ENCODE results near the gene LRRC49.
"Not testable (repeated sequence)": the region's sequence is repeated elsewhere in the genome, so short reads cannot be mapped to it uniquely, and the experiment has no call there.

The LRRC49 gene

GRCh38 chr15:71008250-71008870, 115.7 kb downstream of the LRRC49 start:
- no peak overlapping the region for H3K9ac ChIP-seq (ENCODE audit: low read depth, low read length)

GRCh38 chr15:71010472-71010871, 117.8 kb downstream of the LRRC49 start:
- peaks cover 12% of the 10 kb centered on the region for H3K4me1 ChIP-seq (ENCODE audit: control insufficient read depth, insufficient read depth, low read length)

More at GRCh38 chr15:71008250-71008870, 115.7 kb downstream of the LRRC49 start:
- no peak overlapping the region for H3K4me3 ChIP-seq (ENCODE audit: low read length)
- H3K27me3 ChIP-seq (ENCODE audit: control insufficient read depth, insufficient read depth, low read length) = no peaks in the 10 kb centered on the region
- no peaks in the 10 kb centered on the region for H3K9me3 ChIP-seq (replicated peaks; ENCODE audit: low read length)
- H3K4me1 ChIP-seq (ENCODE audit: control insufficient read depth, insufficient read depth, low read length) = peaks cover 19% of the 10 kb centered on the region
- H3K4me2 ChIP-seq (ENCODE audit: low read length) = no peak overlapping the region
- no peaks in the 10 kb centered on the region for H3K36me3 ChIP-seq (ENCODE audit: insufficient read depth, low read length)

GRCh38 chr15:71010997-71011396, 118.4 kb downstream of the LRRC49 start:
- Histone ChIP-seq H3K9me3 (replicated peaks; ENCODE audit: low read length) (no peaks in the 10 kb centered on the region), H3K9ac (ENCODE audit: low read depth, low read length) (no peak overlapping the region), H3K27me3 (ENCODE audit: control insufficient read depth, insufficient read depth, low read length) (no peaks in the 10 kb centered on the region), H3K4me2 (ENCODE audit: low read length) (no peak overlapping the region), H3K4me3 (ENCODE audit: low read length) (no peak overlapping the region), H3K36me3 (ENCODE audit: insufficient read depth, low read length) (no peaks in the 10 kb centered on the region), H3K4me1 (ENCODE audit: control insufficient read depth, insufficient read depth, low read length) (peaks cover 12% of the 10 kb centered on the region)

More at GRCh38 chr15:71010472-71010871, 117.8 kb downstream of the LRRC49 start:
- Histone ChIP-seq H3K4me3 (ENCODE audit: low read length) (no peak overlapping the region), H3K27me3 (ENCODE audit: control insufficient read depth, insufficient read depth, low read length) (no peaks in the 10 kb centered on the region), H3K9me3 (replicated peaks; ENCODE audit: low read length) (no peaks in the 10 kb centered on the region), H3K4me2 (ENCODE audit: low read length) (no peak overlapping the region), H3K36me3 (ENCODE audit: insufficient read depth, low read length) (no peaks in the 10 kb centered on the region), H3K9ac (ENCODE audit: low read depth, low read length) (no peak overlapping the region)

DNA sequence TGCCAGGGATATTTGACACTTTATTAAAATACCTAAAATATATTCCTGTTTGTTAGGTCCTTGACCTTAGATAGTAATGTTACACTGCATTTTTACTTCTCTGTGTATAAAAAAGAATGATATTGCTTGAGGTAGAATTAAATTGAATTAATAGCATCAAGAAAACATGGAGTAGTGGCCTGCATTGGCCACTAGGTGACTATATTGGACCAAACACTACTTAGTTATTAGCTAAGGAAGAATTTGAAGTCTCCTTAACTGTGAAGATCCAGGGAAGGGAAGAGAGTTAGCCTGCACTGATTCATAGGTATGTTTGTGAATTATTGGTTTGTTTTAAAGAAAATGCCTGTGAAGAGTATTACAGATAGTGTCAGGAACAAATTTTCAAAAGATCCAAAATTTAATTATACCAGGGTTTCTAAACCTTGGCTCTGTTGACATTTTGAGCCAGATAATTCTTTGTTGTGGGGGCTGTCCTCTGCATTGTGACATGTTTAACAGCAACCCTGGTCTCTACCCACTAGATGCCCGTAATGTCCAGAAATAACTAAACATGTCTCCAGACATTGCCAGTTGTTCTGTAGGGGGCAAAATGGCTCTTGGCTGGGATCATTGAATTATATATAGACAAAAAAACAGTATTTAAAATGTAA, 119.0 kb downstream of the LRRC49 start:
- Histone ChIP-seq H3K4me1 (ENCODE audit: control insufficient read depth, insufficient read depth, low read length) (peaks cover 12% of the 10 kb centered on the region), H3K9ac (ENCODE audit: low read depth, low read length) (peak overlapping the region; percentile 23), H3K4me2 (ENCODE audit: low read length) (no peak overlapping the region), H3K36me3 (ENCODE audit: insufficient read depth, low read length) (no peaks in the 10 kb centered on the region), H3K4me3 (ENCODE audit: low read length) (no peak overlapping the region), H3K9me3 (replicated peaks; ENCODE audit: low read length) (no peaks in the 10 kb centered on the region), H3K27me3 (ENCODE audit: control insufficient read depth, insufficient read depth, low read length) (no peaks in the 10 kb centered on the region)

DNA sequence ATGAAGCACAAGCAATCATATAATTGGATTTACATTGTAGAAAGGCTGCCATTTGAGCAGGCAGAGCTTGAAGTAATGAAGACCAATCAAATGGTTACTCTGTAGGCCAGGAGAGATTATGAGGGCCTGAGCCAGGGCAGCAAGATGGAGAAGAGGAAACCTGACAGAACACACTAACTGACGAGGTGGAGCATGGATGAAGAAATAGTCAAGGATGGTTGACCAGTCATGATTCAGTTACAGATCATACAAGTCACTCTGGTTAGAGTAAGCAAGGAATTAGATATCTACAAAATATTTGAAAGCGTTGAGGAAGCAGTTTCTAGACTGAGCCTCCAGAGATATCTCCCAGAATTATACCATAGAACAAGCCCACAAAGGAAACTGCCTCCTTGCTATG, 120.8 kb downstream of the LRRC49 start:
- Histone ChIP-seq H3K4me1 (ENCODE audit: control insufficient read depth, insufficient read depth, low read length) (peaks cover 12% of the 10 kb centered on the region), H3K4me3 (ENCODE audit: low read length) (no peak overlapping the region), H3K9me3 (replicated peaks; ENCODE audit: low read length) (no peaks in the 10 kb centered on the region), H3K4me2 (ENCODE audit: low read length) (no peak overlapping the region), H3K27me3 (ENCODE audit: control insufficient read depth, insufficient read depth, low read length) (no peaks in the 10 kb centered on the region), H3K36me3 (ENCODE audit: insufficient read depth, low read length) (no peaks in the 10 kb centered on the region), H3K9ac (ENCODE audit: low read depth, low read length) (no peak overlapping the region)

DNA sequence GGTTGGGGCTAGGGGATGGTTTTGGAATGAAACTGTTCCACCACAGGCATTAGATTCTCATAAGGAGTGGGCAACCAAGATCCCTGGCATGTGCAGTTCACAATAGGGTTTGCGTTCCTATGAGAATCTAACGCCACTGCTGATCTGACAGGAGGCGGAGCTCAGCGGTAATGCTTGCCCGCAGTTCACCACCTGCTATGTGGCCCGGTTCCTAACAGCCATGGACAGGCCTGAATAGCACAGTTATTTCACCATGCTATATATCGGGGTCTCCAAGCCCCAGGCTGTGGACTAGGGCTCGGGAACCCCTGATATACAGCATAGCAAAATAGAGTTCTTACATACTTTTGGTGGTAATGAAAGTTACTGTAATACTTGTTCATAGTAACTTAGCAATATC, 122.7 kb downstream of the LRRC49 start:
- peaks cover 12% of the 10 kb centered on the region for H3K4me1 ChIP-seq (ENCODE audit: control insufficient read depth, insufficient read depth, low read length)
- no peak overlapping the region for H3K4me2 ChIP-seq (ENCODE audit: low read length)
- H3K4me3 ChIP-seq (ENCODE audit: low read length) = no peak overlapping the region
- no peaks in the 10 kb centered on the region for H3K9me3 ChIP-seq (replicated peaks; ENCODE audit: low read length)
- no peaks in the 10 kb centered on the region for H3K36me3 ChIP-seq (ENCODE audit: insufficient read depth, low read length)
- no peaks in the 10 kb centered on the region for H3K27me3 ChIP-seq (ENCODE audit: control insufficient read depth, insufficient read depth, low read length)
- H3K9ac ChIP-seq (ENCODE audit: low read depth, low read length) = no peak overlapping the region

DNA sequence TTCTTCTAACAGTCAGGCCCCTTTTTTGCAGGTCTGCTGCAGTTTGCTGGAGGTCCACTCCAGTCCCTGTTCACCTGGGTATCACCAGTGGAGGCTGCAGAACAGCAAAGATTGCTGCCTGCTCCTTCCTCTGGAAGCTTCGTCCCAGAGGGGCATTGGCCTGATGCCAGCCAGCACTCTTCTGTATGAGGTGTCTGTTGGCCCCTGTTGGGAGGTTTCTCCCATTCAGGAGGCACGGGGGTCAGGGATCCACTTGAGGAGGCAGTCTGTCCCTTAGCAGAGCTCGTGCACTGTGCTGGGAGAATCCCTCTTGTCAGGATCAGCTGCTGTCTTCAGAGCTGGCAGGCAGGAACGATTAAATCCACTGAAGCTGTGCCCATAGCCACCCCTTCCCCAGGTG, 138.6 kb downstream of the LRRC49 start:
- not testable (repeated sequence) for H3K36me3 ChIP-seq (ENCODE audit: insufficient read depth, low read length); H3K9me3 ChIP-seq (replicated peaks; ENCODE audit: low read length); H3K4me3 ChIP-seq (ENCODE audit: low read length); H3K4me1 ChIP-seq (ENCODE audit: control insufficient read depth, insufficient read depth, low read length); H3K9ac ChIP-seq (ENCODE audit: low read depth, low read length); H3K27me3 ChIP-seq (ENCODE audit: control insufficient read depth, insufficient read depth, low read length); H3K4me2 ChIP-seq (ENCODE audit: low read length)

- not testable (repeated sequence) for H3K27me3 ChIP-seq (ENCODE audit: control insufficient read depth, insufficient read depth, low read length); H3K4me1 ChIP-seq (ENCODE audit: control insufficient read depth, insufficient read depth, low read length); H3K9me3 ChIP-seq (replicated peaks; ENCODE audit: low read length); H3K4me2 ChIP-seq (ENCODE audit: low read length); H3K4me3 ChIP-seq (ENCODE audit: low read length); H3K9ac ChIP-seq (ENCODE audit: low read depth, low read length); H3K36me3 ChIP-seq (ENCODE audit: insufficient read depth, low read length)
These were observed 142.9 kb downstream of the LRRC49 start for GRCh38 chr15:71035478-71035877.

DNA sequence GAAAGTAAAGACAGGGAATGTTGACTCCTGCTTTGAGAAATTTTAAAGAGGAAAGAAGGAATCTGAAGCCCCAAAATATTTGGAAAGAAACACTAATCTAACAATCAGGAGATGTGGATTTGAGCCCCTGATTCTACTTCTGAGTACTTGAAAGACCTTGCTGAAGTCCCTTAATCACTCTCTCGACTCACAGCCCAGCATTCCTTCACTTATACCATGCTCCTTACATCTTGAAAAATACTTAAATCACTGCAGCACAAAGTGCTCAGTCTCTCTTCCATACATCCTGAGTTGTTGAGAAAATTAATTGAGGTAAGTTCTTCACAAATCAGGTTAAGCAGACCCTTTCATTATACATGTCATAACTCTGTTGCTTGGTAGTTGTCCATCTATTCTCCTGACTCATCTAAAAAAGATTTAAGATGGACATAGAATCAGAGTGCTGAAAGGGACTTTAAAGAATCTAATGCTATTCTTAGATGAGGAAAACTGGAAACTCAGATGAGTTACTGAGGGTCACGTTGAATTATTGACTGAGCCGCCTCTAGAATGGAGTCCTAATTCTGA, 149.8 kb downstream of the LRRC49 start:
- Histone ChIP-seq H3K36me3 (ENCODE audit: insufficient read depth, low read length) (no peaks in the 10 kb centered on the region), H3K4me1 (ENCODE audit: control insufficient read depth, insufficient read depth, low read length) (peaks cover 27% of the 10 kb centered on the region), H3K4me3 (ENCODE audit: low read length) (no peak overlapping the region), H3K9me3 (replicated peaks; ENCODE audit: low read length) (no peaks in the 10 kb centered on the region), H3K27me3 (ENCODE audit: control insufficient read depth, insufficient read depth, low read length) (no peaks in the 10 kb centered on the region), H3K4me2 (ENCODE audit: low read length) (no peak overlapping the region), H3K9ac (ENCODE audit: low read depth, low read length) (no peak overlapping the region)

- H3K9me3 ChIP-seq (replicated peaks; ENCODE audit: low read length) = no peaks in the 10 kb centered on the region
- peak overlapping the region; percentile 1 for H3K9ac ChIP-seq (ENCODE audit: low read depth, low read length)
- no peaks in the 10 kb centered on the region for H3K36me3 ChIP-seq (ENCODE audit: insufficient read depth, low read length)
- H3K4me1 ChIP-seq (ENCODE audit: control insufficient read depth, insufficient read depth, low read length) = peaks cover 31% of the 10 kb centered on the region
- H3K4me3 ChIP-seq (ENCODE audit: low read length) = no peak overlapping the region
- peak overlapping the region; percentile 1 for H3K4me2 ChIP-seq (ENCODE audit: low read length)
- no peaks in the 10 kb centered on the region for H3K27me3 ChIP-seq (ENCODE audit: control insufficient read depth, insufficient read depth, low read length)
These were observed 150.7 kb downstream of the LRRC49 start for GRCh38 chr15:71043373-71043772.

GRCh38 chr15:71044006-71044405, 151.4 kb downstream of the LRRC49 start:
- H3K9ac ChIP-seq (ENCODE audit: low read depth, low read length) = peak overlapping the region; percentile 1
- peaks cover 35% of the 10 kb centered on the region for H3K4me1 ChIP-seq (ENCODE audit: control insufficient read depth, insufficient read depth, low read length)
- no peak overlapping the region for H3K4me3 ChIP-seq (ENCODE audit: low read length)
- H3K27me3 ChIP-seq (ENCODE audit: control insufficient read depth, insufficient read depth, low read length) = no peaks in the 10 kb centered on the region
- peak overlapping the region; percentile 1 for H3K4me2 ChIP-seq (ENCODE audit: low read length)
- no peaks in the 10 kb centered on the region for H3K9me3 ChIP-seq (replicated peaks; ENCODE audit: low read length)
- H3K36me3 ChIP-seq (ENCODE audit: insufficient read depth, low read length) = no peaks in the 10 kb centered on the region

DNA sequence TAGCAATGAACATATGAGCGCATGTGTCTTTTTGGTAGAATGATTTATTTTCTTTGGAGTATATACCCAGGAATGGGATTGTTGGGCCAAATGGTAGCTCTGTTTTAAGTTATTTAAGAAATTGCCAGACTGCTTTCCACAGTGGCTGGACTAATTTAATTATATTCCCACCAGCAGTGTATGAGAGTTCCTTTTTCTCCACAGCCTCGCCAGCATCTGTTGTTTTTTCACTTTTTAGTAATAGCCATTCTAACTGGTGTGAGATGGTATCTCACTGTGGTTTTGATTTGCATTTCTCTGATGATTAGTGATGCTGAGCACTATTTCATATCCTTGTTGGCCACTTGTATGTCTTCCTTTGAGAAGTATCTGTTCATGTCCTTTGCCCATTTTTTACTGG, 153.5 kb downstream of the LRRC49 start:
- not testable (repeated sequence) for H3K36me3 ChIP-seq (ENCODE audit: insufficient read depth, low read length); H3K4me2 ChIP-seq (ENCODE audit: low read length); H3K4me3 ChIP-seq (ENCODE audit: low read length); H3K27me3 ChIP-seq (ENCODE audit: control insufficient read depth, insufficient read depth, low read length); H3K9me3 ChIP-seq (replicated peaks; ENCODE audit: low read length); H3K9ac ChIP-seq (ENCODE audit: low read depth, low read length)
- H3K4me1 ChIP-seq (ENCODE audit: control insufficient read depth, insufficient read depth, low read length) = peaks cover 54% of the 10 kb centered on the region

Measured in skeletal muscle satellite cell (primary cell).